Left lung (tissue), 10 donors: Measurements from ENCODE around the gene TNNI3K. TPM values are rescaled to one million over a fixed set of nuclear protein-coding genes. Genes with fewer than 3 reads are reported as not detected.

Source experiments
- ATAC-seq: fragments of 200-7000 bp; cut with Tn5 transposase; one replicate; pipeline ENCODE4 v1.9.1; 2020; ENCODE audit warnings: moderate library complexity
- DNase-seq, 4 donors: peaks; one replicate each; pipeline ENCODE4 v3.0.0-alpha.2; 2013 to 2020
- H3K27ac ChIP-seq, 2 donors: fragments of 200-600 bp; sonication (generic) in 1 of 2; one replicate each; pipeline versions ENCODE4 v1.5.0 to v1.8.0; 2020 to 2021
- H3K27me3 ChIP-seq, 2 donors: fragments of 200-600 bp; sonication (generic) in 1 of 2; one replicate each; pipeline versions ENCODE4 v1.5.0 to v1.8.0; 2020 to 2021
- H3K36me3 ChIP-seq, 2 donors: fragments of 200-600 bp; sonication (generic) in 1 of 2; one replicate each; pipeline versions ENCODE4 v1.5.0 to v1.8.0; 2020 to 2021
- H3K4me1 ChIP-seq, 2 donors: fragments of 200-600 bp; one replicate each; pipeline ENCODE4 v1.8.0; 2021
- H3K4me3 ChIP-seq, 2 donors: fragments of 200-600 bp; sonication (generic) in 1 of 2; one replicate each; pipeline versions ENCODE4 v1.5.0 to v1.8.0; 2020 to 2021; ENCODE audit warnings: mild to moderate bottlenecking in 1 of 2
- H3K9me3 ChIP-seq, 2 donors: fragments of 200-600 bp; sonication (generic) in 1 of 2; one replicate each; pipeline versions ENCODE4 v1.5.0 to v1.8.0; 2020 to 2021
- intact Hi-C, 2 donors: fragments of 100-400 bp; cut with DNase I; formaldehyde crosslinking; loops; one replicate each; pipeline versions ENCODE4 v1.11.2 to v1.14.2; 2022
- polyA plus RNA-seq, 6 donors: library from polyadenylated mRNA; unstranded; fragments of 120-200 nt; gene quantifications; one replicate each; pipeline ENCODE4 v1.2.1, GENCODE V29; 2013; ENCODE audit not compliant: insufficient read length in 6 of 6
- total RNA-seq, 2 donors: library from RNA; stranded (reverse); fragmentation: NEBNext Ultra II Directional; extraction: Animal tissue kit (Norgen Biotek cat#: 25700); gene quantifications; one replicate each; pipeline ENCODE4 v1.2.1, GENCODE V29; 2021
- TF ChIP-seq, protein P1 (sequence below), 2 donors: fragments of 200-600 bp; sonication (generic) in 1 of 2; IDR thresholded peaks; one replicate each; pipeline versions ENCODE4 v1.5.0 to v1.8.0; 2021; ENCODE audit warnings: antibody characterized with exemption in 2 of 2
- donor health status: DM: no; HTN: yes; CAD: no.
- donor health status: DM: no; HTN: no; CAD: no.

The TNNI3K gene
- total and polyA plus RNA-seq, 8 donors = 0.38 to 2.0 (median 1.1) TPM

DNA sequence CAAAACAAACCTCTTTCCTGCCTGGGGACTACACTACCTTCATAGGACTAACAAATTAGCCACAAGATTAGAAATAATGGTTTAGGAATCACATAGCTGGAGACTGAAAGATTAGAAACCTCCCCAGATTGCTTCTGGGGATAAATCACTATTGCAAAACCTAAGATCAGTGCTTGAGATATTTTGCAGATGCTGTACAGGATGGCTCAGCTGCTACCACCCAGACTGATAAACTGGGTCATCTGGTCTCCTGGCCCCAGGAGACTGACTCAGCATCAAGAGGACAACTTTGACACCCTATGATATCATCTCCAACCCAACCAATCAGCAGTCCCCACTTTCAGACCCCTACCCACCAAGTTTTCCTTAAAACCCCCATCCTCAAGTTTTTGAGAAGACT lies 140.2 kb downstream of the TNNI3K start:
- no peaks in the 10 kb centered on the region for H3K27me3 ChIP-seq
- H3K4me1 ChIP-seq = no peaks in the 10 kb centered on the region
- TF ChIP-seq, protein P1, sequence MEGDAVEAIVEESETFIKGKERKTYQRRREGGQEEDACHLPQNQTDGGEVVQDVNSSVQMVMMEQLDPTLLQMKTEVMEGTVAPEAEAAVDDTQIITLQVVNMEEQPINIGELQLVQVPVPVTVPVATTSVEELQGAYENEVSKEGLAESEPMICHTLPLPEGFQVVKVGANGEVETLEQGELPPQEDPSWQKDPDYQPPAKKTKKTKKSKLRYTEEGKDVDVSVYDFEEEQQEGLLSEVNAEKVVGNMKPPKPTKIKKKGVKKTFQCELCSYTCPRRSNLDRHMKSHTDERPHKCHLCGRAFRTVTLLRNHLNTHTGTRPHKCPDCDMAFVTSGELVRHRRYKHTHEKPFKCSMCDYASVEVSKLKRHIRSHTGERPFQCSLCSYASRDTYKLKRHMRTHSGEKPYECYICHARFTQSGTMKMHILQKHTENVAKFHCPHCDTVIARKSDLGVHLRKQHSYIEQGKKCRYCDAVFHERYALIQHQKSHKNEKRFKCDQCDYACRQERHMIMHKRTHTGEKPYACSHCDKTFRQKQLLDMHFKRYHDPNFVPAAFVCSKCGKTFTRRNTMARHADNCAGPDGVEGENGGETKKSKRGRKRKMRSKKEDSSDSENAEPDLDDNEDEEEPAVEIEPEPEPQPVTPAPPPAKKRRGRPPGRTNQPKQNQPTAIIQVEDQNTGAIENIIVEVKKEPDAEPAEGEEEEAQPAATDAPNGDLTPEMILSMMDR (IDR thresholded peaks at IDR 0.05) = no peak
- H3K36me3 ChIP-seq = no peaks in the 10 kb centered on the region
- no peak overlapping the region for H3K4me3 ChIP-seq
- intact Hi-C loops = no loop called here
- DNase-seq (no peak), ATAC-seq (no peak)
- H3K9me3 ChIP-seq = no peaks in the 10 kb centered on the region
- H3K27ac ChIP-seq = no peak overlapping the region

DNA sequence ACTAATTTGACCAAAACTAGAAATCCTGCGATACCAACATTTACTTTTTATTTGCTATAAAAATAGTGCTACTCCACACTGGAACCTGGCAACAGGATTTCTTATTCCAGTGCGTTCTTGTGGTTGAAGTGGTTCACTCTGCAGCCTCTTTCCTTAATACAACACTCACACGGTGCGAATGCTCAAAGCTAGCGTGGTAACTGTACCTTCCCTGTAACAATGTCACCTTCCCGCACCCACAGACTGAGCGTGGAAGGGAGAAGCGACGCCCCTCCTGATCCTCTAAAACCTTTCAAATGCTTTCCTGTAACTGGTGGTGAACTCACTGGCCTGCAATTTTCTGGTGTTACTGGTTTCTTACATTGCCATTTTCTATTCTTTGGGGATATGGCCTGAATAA lies 145.1 kb downstream of the TNNI3K start:
- no peak for DNase-seq
- no peak overlapping the region for H3K27ac ChIP-seq
- TF ChIP-seq, protein P1 (IDR thresholded peaks at IDR 0.05) = no peak
- ATAC-seq = peak; percentile 56
- H3K4me1 ChIP-seq = no peaks in the 10 kb centered on the region
- no peaks in the 10 kb centered on the region for H3K36me3 ChIP-seq
- H3K27me3 ChIP-seq = no peaks in the 10 kb centered on the region
- no peak overlapping the region for H3K4me3 ChIP-seq
- intact Hi-C loops = no loop called here
- no peaks in the 10 kb centered on the region for H3K9me3 ChIP-seq

DNA sequence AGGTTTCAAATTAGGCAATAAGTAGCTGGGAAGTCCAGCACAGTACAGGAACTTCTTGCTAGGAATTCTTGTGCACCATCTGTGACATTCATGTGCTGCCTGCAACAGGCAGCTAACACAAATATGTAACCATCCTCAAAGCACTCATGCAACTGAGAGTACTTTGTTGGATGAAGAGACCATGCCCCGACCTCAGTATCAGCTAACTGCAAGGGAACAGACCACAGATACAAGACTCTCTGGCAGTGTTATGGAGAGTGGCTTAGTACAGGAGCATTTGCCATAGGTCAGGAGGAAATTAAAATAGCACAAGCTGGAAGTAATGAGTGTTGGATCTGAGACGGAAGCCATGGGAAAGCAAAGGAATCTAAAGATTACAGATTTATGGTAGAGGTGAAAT lies 153.7 kb downstream of the TNNI3K start:
- intact Hi-C loops = no loop called here
- no peak overlapping the region for H3K4me3 ChIP-seq
- ATAC-seq = no peak

DNA sequence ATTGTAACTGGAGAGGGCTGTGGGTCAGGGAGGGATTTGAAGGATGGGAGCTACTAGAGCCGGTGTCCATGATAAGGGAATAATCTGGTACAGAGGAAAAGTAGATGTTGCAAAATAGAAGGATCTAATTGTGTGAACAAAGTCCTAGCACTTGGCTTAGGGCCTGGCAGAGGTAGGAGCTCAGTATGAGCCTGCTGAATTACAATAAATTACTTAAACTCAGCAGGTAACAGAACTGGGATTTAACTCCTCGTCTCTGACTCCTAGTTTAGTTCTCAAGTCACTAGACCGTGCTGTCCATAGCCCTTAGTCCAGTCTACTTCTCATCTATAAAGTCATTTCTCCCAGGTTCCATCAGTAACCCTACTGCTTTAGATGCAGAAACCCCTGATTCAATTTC lies 157.0 kb downstream of the TNNI3K start:
- H3K9me3 ChIP-seq = no peaks in the 10 kb centered on the region
- DNase-seq (no peak), ATAC-seq (no peak)
- H3K27me3 ChIP-seq = no peaks in the 10 kb centered on the region
- TF ChIP-seq, protein P1 (IDR thresholded peaks at IDR 0.05) = no peak
- no peaks in the 10 kb centered on the region for H3K36me3 ChIP-seq
- H3K4me1 ChIP-seq = no peaks in the 10 kb centered on the region
- no peak overlapping the region for H3K4me3 ChIP-seq
- H3K27ac ChIP-seq = no peak overlapping the region
- intact Hi-C loops = no loop called here

More for the DNA sequence above, 153.7 kb downstream of the TNNI3K start:
- TF ChIP-seq, protein P1 (IDR thresholded peaks at IDR 0.05) = no peak
- Histone ChIP-seq H3K27me3 (no peaks in the 10 kb centered on the region), H3K27ac (no peak overlapping the region), H3K4me1 (no peaks in the 10 kb centered on the region), H3K9me3 (no peaks in the 10 kb centered on the region), H3K36me3 (no peaks in the 10 kb centered on the region)
- DNase-seq = no peak

DNA sequence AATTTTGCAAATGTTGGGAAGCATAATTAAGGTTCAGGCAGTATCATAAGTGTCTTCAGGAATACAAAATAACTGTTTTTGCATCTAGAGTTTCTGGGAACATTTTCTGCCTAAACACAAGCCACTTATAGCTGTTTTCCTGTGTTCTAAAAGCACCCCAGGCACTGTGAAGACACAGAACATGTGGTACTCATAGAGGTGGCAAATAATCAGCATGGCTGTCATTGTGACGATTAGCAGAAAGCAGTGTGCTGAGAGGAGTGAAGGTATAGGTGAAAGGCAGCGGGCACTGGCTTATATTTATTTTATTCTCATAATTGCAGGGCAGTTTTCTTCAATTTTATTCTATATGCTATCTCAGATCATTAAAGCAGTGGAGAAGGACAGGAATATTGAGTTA lies 157.7 kb downstream of the TNNI3K start:
- intact Hi-C loops = no loop called here
- H3K9me3 ChIP-seq = no peaks in the 10 kb centered on the region
- H3K4me1 ChIP-seq = no peaks in the 10 kb centered on the region
- no peaks in the 10 kb centered on the region for H3K36me3 ChIP-seq
- DNase-seq = no peak
- no peak overlapping the region for H3K4me3 ChIP-seq
- no peak overlapping the region for H3K27ac ChIP-seq
- H3K27me3 ChIP-seq = no peaks in the 10 kb centered on the region
- ATAC-seq = no peak
- TF ChIP-seq, protein P1 (IDR thresholded peaks at IDR 0.05) = no peak
